Right atrium auricular region (tissue), 2 donors: ENCODE measurements around the gene BNIP3. TPM values are rescaled to one million over a fixed set of nuclear protein-coding genes. Genes with fewer than 3 reads are reported as not detected.
"Not testable (repeated sequence)": the region's sequence is repeated elsewhere in the genome, so short reads cannot be mapped to it uniquely, and the experiment has no call there.

Experiments
- DNase-seq: peaks from one replicate; pipeline ENCODE4 v3.0.0-alpha.2; 2019; ENCODE audit warnings: low spot score
- H3K27ac ChIP-seq, 2 donors: fragments of 200-600 bp; sonication (generic); 1 replicate in 1 of 2; 2 replicates in 1 of 2; pipeline ENCODE4 v1.5.1; 2016 to 2019
- H3K27me3 ChIP-seq, 2 donors: fragments of 200-600 bp; sonication (generic); one replicate each; pipeline versions ENCODE4 v1.5.1 to v1.6.0; 2017 to 2019
- H3K36me3 ChIP-seq: fragments of 200-600 bp; sonication (generic); one replicate; pipeline ENCODE4 v1.5.1; 2016
- H3K4me1 ChIP-seq, 2 donors: fragments of 200-600 bp; sonication (generic); one replicate each; pipeline versions ENCODE4 v1.5.1 to v1.6.0; 2017 to 2019
- H3K4me3 ChIP-seq, 2 donors: fragments of 200-600 bp; sonication (generic); 1 replicate in 1 of 2; 2 replicates in 1 of 2; pipeline ENCODE4 v1.5.1; 2017 to 2019; ENCODE audit warnings: mild to moderate bottlenecking in 1 of 2, moderate library complexity in 1 of 2
- H3K9me3 ChIP-seq, 2 donors: fragments of 200-600 bp; sonication (generic); one replicate each; pipeline ENCODE4 v1.5.1; 2019
- total RNA-seq, 2 donors: library from RNA; depleted of rRNA; stranded (reverse); fragments of >200 nt; gene quantifications; one replicate each; pipeline ENCODE4 v1.1.0, GENCODE V29; 2016
- TF ChIP-seq, protein P1 (sequence below), 2 donors: fragments of 200-600 bp; sonication (generic); IDR thresholded peaks; one replicate each; pipeline ENCODE4 v1.5.1; 2019; ENCODE audit warnings: antibody characterized with exemption in 2 of 2

BNIP3 gene
- total RNA-seq, 2 donors from 2014 or later, result 187 to 189 TPM

DNA sequence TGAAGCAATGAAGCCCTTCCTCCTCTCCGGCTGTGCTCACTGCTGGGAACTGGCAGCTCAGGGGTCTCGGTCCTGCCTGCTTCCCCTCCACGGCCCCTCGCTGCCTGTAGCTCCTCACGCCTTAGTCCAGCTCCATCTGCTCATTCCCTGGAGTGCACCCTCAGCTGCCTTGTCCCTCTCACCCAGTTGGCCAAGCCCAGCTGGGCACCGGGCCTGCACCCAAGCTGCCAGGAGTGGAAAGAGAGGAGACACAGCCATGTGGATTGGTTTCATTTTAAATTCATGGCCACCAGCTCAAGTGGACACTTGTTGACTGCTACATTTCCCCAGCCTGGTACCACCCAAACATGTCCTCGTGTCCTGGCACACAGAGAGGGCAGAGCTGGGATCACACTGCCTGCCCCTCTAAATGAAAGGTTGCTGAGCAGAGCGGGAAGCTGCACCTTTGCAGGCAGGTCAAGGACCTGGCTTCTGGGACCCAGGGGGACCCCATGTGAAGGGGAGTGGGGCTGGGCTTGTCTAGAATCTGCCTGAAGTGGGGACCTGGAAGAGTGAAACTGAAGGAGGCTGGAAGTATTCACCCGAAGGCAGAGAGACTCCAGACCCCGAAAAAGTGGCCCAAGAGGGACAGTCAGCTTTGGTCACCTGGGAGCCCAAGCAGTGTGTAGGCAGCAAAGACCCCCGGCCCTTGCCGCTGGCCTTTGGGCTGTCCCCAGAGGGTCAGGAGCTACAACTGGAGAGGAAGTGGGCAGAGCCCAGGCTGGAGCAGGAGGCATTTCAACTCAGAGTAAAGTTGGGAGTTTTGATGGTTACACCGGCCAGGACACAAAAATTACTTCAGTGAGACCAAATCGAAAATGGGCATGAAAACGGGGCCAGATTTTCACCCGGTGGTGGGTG is 15.0 kb upstream of the BNIP3 start:
- Histone ChIP-seq H3K9me3 (no peaks in the 10 kb centered on the region), H3K4me3 (no peak overlapping the region), H3K27me3 (no peaks in the 10 kb centered on the region), H3K36me3 (no peaks in the 10 kb centered on the region), H3K4me1 (peaks cover 0 to 32% of the 10 kb centered on the region in 2 donors), H3K27ac (peak overlapping the region; percentile 51 to 86)
- TF ChIP-seq, protein P1, sequence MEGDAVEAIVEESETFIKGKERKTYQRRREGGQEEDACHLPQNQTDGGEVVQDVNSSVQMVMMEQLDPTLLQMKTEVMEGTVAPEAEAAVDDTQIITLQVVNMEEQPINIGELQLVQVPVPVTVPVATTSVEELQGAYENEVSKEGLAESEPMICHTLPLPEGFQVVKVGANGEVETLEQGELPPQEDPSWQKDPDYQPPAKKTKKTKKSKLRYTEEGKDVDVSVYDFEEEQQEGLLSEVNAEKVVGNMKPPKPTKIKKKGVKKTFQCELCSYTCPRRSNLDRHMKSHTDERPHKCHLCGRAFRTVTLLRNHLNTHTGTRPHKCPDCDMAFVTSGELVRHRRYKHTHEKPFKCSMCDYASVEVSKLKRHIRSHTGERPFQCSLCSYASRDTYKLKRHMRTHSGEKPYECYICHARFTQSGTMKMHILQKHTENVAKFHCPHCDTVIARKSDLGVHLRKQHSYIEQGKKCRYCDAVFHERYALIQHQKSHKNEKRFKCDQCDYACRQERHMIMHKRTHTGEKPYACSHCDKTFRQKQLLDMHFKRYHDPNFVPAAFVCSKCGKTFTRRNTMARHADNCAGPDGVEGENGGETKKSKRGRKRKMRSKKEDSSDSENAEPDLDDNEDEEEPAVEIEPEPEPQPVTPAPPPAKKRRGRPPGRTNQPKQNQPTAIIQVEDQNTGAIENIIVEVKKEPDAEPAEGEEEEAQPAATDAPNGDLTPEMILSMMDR (IDR thresholded peaks at IDR 0.05), result no peak
- no peak for DNase-seq

DNA sequence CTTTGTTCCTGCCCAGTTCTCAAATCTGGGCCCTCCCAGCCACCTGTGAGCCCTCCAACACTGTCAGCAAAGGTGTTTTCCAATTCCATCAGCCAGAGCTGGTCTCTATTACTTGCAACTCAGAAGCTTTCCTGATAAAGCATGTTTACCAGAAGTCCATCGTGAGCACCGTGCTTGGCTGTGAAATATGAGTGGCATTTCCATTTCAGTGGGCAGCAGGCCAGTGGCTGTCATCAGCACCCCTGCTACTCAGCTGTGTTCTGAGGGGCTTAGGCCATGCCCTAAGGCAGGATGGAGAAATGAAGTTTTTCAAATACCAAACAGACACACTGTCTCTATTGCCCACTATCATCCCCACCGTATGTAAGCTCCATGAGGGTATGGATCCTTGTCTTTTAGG is 12.7 kb upstream of the BNIP3 start:
- Histone ChIP-seq H3K4me1 (peaks cover 0 to 32% of the 10 kb centered on the region in 2 donors), H3K4me3 (no peak overlapping the region), H3K27ac (peak overlapping the region in 1 of 2 donors; percentile 62), H3K36me3 (no peaks in the 10 kb centered on the region), H3K9me3 (no peaks in the 10 kb centered on the region), H3K27me3 (no peaks in the 10 kb centered on the region)
- TF ChIP-seq, protein P1 (IDR thresholded peaks at IDR 0.05), result no peak
- no peak for DNase-seq

DNA sequence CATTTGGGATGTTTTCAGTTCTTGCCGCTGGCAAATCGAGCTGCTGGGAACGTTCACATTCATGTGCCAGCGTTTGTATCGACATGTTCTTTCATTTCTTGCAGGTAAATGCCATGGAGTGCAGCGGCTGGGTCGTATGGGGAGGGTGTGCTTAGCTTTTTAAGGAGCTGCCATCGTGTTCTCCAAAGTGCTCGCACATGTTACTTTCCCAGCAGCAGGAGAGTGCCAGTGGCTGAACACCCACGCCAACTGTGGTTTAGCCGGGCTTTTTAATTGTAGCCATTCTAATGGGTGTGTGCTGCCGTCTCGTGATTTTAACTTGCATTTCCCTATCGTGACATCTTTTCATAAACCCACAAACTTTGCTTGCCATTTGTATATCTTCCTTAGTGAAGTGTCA is 11.6 kb upstream of the BNIP3 start:
- H3K9me3 ChIP-seq, result no peaks in the 10 kb centered on the region
- DNase-seq, result no peak
- TF ChIP-seq, protein P1 (IDR thresholded peaks at IDR 0.05), result no peak
- H3K4me3 ChIP-seq, result no peak overlapping the region
- peaks cover 0 to 26% of the 10 kb centered on the region in 2 donors for H3K4me1 ChIP-seq
- H3K27me3 ChIP-seq, result no peaks in the 10 kb centered on the region
- no peak overlapping the region for H3K27ac ChIP-seq
- H3K36me3 ChIP-seq, result no peaks in the 10 kb centered on the region

DNA sequence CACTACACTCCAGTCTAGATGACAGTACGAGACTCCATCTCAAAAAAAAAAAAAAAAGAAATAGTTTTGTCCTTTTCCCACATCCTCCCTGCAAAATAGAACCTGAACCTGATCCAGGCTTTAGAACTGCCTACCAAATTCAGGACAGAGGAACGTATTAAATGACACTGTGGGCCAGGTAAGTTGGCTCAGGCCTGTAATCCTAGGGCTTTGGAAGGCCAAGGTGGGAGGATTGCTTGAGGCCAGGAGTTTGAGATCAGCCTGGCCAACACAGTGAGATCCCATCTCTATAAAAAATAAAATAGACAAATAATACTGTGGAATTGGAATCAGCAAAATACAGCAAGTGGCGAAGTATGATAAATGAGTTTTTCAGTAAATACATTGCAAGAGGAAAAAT is 10.0 kb upstream of the BNIP3 start:
- H3K27me3 ChIP-seq, result no peaks in the 10 kb centered on the region
- TF ChIP-seq, protein P1 (IDR thresholded peaks at IDR 0.05), result no peak
- no peak overlapping the region for H3K27ac ChIP-seq
- no peaks in the 10 kb centered on the region for H3K9me3 ChIP-seq
- H3K4me3 ChIP-seq, result no peak overlapping the region
- DNase-seq, result no peak
- H3K36me3 ChIP-seq, result no peaks in the 10 kb centered on the region
- H3K4me1 ChIP-seq, result peaks cover 0 to 11% of the 10 kb centered on the region in 2 donors

DNA sequence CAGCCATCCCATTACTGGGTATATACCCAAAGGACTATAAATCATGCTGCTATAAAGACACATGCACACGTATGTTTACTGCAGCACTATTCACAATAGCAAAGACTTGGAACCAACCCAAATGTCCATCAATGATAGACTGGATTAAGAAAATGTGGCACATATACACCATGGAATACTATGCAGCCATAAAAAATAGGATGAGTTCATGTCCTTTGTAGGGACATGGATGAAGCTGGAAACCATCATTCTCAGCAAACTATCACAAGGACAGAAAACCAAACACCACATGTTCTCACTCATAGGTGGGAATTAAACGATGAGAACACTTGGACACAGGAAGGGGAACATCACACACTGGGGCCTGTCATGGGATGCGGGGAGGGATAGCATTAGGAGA is 6.1 kb upstream of the BNIP3 start:
- not testable (repeated sequence) for H3K27me3 ChIP-seq, DNase-seq, H3K36me3 ChIP-seq, H3K9me3 ChIP-seq, H3K27ac ChIP-seq, H3K4me3 ChIP-seq, H3K4me1 ChIP-seq

DNA sequence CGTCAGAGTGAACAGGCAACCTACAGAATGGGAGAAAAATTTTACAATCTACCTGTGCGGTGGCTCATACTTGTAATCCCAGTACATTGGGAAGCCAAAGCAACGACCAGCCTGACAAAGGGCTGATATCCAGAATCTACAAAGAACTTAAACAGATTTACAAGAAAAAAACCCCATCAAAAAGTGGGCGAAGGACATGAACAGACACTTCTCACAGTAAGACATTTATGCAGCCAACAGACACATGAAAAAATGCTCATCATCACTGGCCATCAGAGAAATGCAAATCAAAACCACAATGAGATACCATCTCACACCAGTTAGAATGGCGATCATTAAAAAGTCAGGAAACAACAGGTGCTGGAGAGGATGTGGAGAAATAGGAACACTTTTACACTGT is 5.6 kb upstream of the BNIP3 start:
- H3K36me3 ChIP-seq, H3K4me1 ChIP-seq, H3K27me3 ChIP-seq, H3K4me3 ChIP-seq, H3K9me3 ChIP-seq, DNase-seq, H3K27ac ChIP-seq: not testable (repeated sequence)

DNA sequence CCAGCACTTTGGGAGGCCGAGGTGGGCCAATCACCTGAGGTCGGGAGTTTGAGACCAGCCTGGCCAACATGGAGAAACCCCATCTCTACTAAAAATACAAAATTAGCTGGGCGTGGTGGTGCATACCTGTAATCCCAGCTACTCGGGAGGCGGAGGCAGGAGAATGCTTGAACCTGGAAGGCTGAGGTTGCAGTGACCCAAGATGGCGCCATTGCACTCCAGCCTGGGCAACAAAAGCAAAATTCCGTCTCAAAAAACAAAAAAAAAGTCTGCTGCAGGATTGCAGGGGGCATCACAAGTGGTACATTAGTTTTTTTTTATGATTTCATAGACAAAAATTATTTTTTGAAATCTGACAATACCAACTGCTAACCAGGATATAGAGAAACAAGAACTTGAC is 5.1 kb upstream of the BNIP3 start:
- not testable (repeated sequence) for H3K4me1 ChIP-seq

More for the DNA sequence above, 5.1 kb upstream of the BNIP3 start:
- H3K27ac ChIP-seq, DNase-seq, H3K27me3 ChIP-seq, H3K36me3 ChIP-seq, H3K9me3 ChIP-seq, H3K4me3 ChIP-seq: not testable (repeated sequence)
